ENCODE measurements around the gene PRPF31.

DNA sequence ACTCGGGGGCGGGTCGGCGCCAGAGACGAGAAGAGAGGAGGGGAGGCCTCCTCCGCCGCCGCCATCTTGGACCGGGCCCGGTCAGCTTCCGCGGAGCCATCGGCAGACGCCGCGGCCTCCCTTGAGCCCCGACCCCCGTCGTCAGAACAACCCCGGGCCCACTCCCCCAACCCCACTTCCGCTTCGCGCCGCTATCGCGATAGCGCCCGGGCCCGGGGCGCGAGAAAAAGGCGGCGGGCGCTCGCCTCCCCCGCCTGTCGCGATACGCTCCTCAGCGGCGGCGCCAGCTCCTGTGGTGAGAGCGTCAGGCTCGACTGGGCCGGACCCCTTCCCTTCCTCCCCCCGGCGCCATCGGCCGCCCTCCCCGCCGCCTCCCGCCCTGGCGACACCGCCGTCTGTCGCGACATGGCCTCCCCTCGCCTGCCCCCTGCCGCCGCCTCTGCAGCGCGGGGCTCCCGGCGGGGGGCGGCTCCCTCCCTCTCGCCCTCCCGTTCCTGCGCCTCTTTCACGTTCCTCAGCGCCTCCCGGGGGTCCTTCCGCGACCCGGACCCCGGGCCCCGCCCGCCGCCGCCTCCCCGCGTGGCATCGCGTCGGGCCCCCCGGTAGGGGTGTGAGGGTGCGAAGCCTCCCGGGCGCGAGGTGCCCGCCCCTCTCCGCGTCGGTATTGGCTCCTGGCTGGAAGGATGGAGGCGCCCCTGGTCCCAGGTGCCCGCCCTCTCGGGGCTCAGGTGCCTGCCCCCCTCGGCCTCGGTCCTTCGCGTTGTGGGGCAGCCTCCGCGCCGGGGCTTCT is 22.3 kb downstream of the PRPF31 start, which contains the start of gene CNOT3:
- TF ChIP-seq, protein P1, sequence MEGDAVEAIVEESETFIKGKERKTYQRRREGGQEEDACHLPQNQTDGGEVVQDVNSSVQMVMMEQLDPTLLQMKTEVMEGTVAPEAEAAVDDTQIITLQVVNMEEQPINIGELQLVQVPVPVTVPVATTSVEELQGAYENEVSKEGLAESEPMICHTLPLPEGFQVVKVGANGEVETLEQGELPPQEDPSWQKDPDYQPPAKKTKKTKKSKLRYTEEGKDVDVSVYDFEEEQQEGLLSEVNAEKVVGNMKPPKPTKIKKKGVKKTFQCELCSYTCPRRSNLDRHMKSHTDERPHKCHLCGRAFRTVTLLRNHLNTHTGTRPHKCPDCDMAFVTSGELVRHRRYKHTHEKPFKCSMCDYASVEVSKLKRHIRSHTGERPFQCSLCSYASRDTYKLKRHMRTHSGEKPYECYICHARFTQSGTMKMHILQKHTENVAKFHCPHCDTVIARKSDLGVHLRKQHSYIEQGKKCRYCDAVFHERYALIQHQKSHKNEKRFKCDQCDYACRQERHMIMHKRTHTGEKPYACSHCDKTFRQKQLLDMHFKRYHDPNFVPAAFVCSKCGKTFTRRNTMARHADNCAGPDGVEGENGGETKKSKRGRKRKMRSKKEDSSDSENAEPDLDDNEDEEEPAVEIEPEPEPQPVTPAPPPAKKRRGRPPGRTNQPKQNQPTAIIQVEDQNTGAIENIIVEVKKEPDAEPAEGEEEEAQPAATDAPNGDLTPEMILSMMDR (conservative IDR thresholded peaks at IDR 0.05 in 1 of 2, IDR thresholded peaks at IDR 0.05 in 1 of 2; ENCODE audit: extremely low read depth in 1 of 2, insufficient read depth in 1 of 2, low read depth in 1 of 2, low read length in 2 of 2) = peak in 1 of 2 donors; percentile 35
- TF ChIP-seq EZH2 (IDR thresholded peaks at IDR 0.05; ENCODE audit: borderline replicate concordance, low read length) = no peak
